Hepatic stellate cell (primary cell): ENCODE measurements around the gene BEST4.
"Not testable (repeated sequence)": the region's sequence is repeated elsewhere in the genome, so short reads cannot be mapped to it uniquely, and the experiment has no call there.

ENCODE experiments used
- DNase-seq: peaks from one replicate; pipeline ENCODE4 v3.0.0; 2011; ENCODE audit warnings: low spot score

Gene BEST4

DNA sequence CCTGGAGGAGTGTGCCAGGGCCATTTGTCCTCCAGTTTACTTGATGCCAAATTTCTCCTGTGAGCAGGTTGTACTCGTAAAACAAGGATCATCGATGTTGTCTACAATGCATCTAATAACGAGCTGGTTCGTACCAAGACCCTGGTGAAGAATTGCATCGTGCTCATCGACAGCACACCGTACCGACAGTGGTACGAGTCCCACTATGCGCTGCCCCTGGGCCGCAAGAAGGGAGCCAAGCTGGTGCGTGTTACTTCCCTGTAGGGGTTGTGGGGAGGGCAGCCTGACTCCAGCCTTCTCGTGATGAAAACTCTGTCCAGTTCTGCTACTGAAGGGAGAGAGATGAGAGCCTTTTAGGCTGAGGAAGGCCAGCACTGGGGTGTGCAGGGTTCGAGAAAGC lies 10.4 kb downstream of the BEST4 start:
- DNase-seq: no peak

DNA sequence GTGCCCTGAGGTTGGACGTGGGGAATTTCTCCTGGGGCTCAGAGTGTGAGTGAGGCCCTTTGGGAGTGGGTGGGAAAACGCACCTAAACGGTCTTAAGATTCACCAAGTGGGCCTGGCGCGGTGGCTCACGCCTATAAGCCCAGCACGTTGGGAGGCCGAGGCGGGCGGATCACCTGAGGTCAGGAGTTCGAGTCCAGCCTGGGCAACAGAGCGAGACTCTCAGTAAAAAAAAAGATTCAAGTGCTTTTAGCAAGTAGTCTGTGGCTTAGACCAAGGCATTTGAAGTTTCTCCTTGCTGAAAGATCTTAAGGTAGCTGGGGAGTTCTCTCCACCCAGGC lies 11.3 kb downstream of the BEST4 start:
- DNase-seq: no peak

DNA sequence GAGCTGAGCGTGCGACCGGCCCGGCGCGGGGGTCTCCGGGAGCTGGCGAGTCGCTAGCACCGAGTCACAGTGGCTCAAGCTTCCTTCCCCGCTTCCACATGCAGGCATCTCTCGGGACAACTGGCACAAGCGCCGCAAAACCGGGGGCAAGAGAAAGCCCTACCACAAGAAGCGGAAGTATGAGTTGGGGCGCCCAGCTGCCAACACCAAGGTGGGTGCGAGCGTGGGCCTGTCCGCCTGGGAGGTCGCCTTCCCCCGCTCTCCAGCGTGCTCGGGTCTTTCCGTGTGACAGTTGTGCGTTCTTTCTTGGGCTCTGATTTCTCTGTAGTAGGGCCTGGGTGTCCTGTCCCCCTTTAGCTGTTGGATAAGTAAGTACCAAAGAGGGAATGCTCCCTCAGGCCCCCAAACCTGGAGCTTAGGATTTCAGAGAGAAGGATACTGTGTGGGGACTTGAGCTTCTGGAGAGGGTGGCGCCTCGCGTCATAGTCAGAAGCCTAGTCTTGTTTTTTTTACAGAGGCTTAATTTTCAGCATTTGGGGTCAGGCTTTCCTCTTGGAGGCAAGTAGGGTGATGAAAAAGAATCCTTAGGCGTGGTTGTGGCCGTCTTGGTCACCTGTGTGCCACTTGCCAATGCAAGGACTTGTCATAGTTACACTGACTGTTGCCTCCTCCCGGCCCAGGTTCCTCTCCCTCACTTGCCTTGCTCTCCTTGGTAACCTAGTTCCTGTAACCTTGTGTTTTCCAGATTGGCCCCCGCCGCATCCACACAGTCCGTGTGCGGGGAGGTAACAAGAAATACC lies 11.8 kb downstream of the BEST4 start:
- peak; percentile 34 for DNase-seq

DNA sequence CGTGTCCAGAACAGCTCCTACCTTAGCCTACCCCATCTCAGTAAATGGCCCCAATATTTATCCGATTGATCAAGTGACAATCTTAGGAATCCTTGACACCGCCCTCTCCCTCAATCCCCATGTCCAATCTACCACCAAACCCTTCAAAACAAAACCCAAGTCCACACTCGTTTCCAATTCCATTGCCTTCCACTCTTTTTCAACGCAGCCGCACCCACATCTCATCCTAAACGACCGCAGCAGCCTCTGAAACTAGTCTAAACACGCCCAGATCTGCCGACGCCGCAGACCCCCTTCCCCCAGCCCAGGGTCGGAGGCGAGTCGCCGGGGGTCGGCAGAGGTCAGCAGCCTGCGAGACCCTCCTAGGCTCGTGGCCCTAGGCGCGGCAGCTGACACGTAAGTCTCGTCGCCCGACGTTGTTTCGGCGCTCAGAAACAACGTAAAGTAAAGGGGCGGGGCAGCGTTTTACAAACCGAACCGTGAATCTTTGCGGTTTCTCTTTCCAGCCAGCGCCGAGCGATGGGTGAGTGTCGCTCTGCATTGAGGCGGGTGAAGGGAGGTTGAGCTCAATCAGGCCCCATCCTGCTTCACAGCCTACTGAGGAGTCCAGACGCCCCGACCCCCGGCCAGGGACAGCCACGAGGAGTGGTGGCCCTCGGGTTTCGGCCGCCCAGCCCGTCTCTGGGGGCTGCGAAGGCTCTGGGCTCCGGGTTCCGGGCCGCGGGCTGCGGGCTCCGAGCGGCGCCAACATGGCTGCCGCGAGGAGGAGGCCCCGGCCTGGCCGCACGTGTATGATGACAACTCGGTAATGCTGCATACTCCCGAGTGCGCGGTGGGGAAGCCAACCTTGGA lies 12.7 kb downstream of the BEST4 start, which contains the start of gene RPS8:
Gene RPS8 (plus strand): TSS at position 463 of the 852 bp plus-strand sequence. CDS start 57 bp downstream, at position 520.
- peak; percentile 85 for DNase-seq

DNA sequence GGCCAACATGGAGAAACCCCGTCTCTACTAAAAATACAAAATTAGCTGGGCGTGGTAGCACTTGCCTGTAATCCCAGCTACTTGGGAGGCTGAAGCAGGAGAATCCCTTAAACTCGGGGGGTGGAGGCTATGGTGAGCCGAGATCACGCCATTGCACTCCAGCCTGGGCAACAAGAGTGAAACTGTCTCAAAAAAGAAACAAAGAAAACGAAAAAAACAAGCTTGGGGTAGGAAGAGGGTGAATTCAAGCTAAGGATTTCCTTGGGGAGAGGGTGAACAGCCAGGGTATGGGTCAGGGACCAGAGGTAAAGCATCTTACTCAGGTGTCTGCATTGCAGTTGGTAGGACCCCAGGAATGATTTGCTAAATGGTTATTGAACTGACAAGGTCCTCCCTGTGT lies 21.5 kb downstream of the BEST4 start:
- not testable (repeated sequence) for DNase-seq

DNA sequence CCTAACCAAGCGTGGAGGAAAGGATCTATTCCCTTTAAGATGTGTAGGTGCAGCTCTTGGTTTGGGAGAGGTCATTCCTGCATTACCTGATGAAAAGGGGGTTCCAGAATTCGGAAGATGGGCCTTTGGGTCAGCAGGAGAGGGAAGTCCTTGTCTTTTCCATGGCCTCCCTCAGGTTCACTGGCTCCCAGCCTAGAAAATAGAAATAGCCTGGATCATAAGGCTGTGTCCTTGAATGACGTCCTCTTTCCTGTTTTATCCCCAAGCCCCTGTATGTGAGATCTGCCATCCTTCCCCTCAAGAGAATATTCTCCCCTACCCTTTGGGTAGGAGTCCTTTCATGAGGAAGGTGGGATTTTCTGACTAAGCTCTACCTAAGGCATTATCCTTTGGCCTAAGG lies 27.1 kb downstream of the BEST4 start:
- no peak for DNase-seq

DNA sequence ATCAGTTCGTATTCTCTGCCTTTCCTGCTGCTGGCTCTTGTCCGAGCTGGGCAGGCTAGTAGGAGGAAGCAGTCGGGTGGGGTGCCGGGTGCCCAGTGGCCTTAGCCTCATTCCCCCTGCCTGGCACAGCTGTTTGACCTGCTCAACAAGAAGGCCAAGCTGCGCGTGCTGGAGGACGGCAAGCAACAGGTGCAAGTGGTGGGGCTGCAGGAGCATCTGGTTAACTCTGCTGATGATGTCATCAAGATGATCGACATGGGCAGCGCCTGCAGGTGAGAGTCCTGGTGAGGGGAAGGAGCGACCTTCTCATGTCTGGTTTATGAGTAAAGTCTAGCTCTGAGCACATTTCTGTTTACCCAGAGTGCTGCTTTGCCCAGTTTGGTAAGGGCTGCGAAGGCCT lies 28.9 kb downstream of the BEST4 start:
- DNase-seq: no peak

DNA sequence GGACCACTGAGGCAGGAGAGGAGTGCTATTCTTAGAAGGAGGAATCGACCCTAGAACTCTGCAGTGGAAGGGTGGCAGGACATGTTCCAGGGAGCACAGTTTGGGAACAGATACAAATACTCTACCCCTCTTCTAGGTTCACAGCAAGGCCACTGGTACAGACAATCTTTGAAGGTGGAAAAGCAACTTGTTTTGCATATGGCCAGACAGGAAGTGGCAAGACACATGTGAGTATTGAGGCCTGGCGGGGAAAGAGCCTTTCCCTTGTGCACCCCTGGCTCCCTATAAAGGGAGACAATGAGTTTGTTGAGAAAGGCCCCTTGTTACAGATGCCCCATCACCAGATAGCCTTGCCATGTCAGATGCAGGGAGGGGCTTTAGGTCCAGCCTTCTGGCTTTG lies 30.6 kb downstream of the BEST4 start:
- DNase-seq: no peak

DNA sequence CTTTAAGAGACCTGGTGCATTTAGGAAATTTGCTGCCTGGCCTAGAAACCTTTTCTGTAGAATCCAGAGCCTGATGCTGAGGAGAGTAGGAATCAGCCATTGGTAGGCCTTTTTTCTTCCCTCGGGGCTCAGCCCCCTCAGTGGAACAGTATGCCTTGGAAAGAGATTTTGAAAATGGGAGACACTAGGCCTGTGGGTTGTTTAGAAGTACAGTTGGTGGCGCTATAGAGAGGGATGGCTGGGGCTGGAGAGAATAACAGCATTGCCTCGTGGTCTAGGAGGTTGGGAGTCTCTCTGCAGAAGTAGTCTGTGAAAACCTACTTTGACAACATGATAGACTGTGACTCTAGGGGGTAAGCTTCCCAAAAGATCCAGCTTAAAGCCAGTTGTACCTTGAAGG lies 40.1 kb downstream of the BEST4 start:
- DNase-seq: no peak

DNA sequence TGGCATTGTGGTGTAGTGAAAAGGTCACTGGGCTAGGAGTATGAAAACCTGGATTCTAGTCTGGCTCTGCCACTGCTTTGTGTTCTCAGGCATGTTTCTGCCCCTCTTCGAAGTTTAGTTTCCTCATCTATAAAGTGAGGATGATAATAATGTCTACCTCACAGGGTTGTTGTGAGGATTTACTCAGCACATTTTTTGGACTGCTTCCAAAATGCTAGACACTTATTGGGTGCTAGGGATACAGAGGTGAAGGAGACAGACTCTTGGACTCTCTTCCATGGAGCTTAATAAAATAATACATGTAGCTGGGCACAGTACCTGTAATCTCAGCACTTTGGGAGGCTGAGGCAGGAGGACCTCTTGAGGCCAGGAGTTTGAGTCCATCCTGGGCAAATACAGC lies 44.8 kb downstream of the BEST4 start:
- DNase-seq: no peak

DNA sequence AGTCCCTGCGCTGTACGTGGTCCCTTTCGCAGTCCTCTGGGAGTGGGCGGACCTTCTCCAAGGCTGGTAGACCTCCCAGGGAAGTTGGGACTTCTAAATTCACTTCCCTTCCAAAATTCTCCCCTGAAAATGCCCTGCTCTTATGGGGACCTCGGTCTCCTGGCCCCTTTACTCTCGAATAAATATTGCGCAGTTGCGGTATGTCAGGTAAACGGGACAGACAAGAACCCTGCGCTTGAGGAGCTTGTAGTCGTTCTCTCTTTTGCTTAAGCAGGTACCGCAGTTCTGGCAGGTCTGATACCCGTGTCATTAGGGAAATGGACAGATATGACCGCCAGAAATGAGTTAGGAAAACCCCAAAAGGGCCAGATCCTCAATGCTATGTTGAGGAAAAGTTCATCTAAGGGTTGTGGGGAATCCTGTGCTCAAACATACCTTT lies 47.8 kb downstream of the BEST4 start:
- no peak for DNase-seq

DNA sequence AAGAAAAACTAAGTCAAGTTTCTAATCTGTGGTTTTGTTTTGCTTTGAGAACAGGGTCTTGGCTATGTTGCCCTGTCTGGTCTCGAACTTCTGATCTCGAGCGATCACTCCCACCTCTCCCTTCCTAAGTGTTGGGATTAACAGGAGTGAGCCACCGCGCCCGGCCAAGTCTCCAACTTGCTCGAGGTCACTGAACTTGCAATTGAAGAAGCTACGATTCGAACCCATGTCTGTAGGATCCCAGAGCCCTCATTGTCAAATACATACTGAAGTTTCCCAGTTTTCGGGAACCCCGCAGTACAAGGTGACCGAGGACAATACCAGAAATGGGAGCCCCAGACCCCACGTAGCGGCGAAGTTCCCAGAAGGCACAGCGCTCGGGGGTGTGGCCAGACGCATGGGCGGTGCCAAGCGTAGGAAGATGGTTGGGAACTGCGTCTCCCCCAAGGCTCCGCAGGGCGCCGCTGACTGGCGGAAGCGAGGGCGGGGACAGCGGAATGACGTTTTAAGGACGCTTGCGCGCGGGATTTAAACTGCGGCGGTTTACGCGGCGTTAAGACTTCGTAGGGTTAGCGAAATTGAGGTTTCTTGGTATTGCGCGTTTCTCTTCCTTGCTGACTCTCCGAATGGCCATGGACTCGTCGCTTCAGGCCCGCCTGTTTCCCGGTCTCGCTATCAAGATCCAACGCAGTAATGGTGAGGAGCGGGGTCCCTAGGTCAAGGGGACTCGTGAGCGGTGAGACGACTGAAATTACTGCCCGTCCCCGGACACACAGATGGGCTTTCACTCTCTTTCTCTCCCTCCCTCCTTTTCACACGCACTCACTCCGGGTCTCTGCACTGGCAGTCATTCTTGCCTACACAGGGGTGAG lies 48.4 kb downstream of the BEST4 start, which contains the start of gene KIF2C:
Gene KIF2C (plus strand): TSS at position 531 of the 872 bp plus-strand sequence. CDS start 96 bp downstream, at position 627.
- DNase-seq: peak; percentile 97

DNA sequence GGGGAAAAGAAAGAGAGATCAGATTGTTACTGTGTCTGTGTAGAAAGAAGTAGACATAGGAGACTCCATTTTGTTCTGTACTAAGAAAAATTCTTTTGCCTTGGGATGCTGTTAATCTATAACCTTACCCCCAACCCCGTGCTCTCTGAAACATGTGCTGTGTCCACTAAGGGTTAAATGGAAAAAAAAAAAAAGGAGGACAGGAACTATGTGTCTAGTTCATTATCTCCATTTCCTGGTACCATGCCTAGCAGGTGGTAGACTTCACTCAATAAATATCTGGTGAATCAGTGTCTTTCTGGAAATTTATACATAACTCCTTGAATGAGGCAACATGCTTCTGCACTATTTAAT lies 49.0 kb downstream of the BEST4 start:
- not testable (repeated sequence) for DNase-seq

DNA sequence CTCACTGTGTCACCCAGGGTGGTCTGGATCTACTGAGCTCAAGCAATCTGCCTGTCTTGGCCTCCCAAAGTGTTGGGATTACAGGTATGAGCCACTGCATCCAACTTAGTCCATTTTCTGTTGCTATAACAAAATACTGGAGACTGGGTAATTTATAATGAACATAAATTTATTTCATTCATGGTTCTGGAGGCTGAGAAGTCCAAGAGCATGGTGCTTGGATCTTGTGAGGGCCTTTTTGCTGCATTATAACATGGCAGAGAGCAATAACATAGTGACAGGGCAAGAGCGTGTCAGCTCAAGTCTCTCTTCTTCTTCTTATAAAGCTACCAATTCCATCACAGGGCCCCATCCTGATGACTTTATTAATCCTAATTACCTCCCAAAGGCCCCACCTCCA lies 52.0 kb downstream of the BEST4 start:
- no peak for DNase-seq

DNA sequence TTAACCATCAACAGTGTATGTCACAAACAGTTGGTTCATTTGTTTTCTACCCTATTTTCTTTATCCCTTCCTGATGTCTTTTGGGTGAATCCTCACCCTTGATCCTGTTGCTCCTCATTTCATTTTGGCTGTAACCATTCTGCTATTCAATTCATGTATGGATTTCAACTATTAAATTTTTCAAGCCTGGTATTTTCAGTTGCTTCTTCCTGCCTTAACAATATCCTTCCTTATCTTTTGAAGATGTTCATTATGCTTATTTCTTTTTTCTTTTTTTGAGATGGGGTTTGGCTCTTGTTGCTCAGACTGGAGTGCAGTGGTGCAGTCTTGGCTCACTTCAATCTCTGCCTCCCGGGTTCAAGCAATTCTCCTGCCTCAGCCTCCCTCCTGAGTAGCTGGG lies 54.2 kb downstream of the BEST4 start:
- no peak for DNase-seq
